K562 (cell line): ENCODE data around the gene ANKRD33. TPM values are rescaled to one million over a fixed set of nuclear protein-coding genes. Genes with fewer than 3 reads are reported as not detected.

Experiments
- ATAC-seq: fragments of 200-7000 bp; cut with Tn5 transposase; 3 replicates; pipeline ENCODE4 v1.9.1; 2020; ENCODE audit warnings: moderate library complexity
- BruUV-seq: library from RNA; stranded (reverse); fragments of 400-500 nt; replicated peaks from 2 replicates; lab custom pipeline; 2021; lab: Mats Ljungman, UMichigan
- CTCF ChIA-PET: fragments of 300-600 bp; formaldehyde crosslinking; extraction: SDS; loops from one replicate; lab custom pipeline; 2021; ENCODE audit warnings: low intra/inter-chr PET ratio; lab: Yijun Ruan, JAX
- POLR2A ChIA-PET: fragments of 300-600, 350-650 bp; sonication (Branson Sonifier 250); formaldehyde crosslinking; extraction: SDS; loops from one replicate; lab custom pipeline; 2021; ENCODE audit warnings: antibody characterized with exemption, inconsistent platforms; lab: Yijun Ruan, JAX
- DNase-seq, 4 experiments: peaks; one replicate each; pipeline versions ENCODE4 v3.0.0 to v3.0.0-alpha.2; 2011 to 2018; ENCODE audit warnings: low spot score in 3 of 4, mixed read lengths in 3 of 4; ENCODE audit errors: extremely low read depth in 1 of 4
- FAIRE-seq: peaks from 2 replicates; lab custom pipeline; 2011; peaks lifted over from hg19 to GRCh38; lab: Jason Lieb, UNC
- H2AFZ ChIP-seq: 2 replicates; pipeline ENCODE4 v1.6.0; 2011; ENCODE audit warnings: low read depth, low read length, control low read depth, inconsistent platforms
- H3K27ac ChIP-seq: fragments of 200-600 bp; 3 replicates; pipeline ENCODE4 v1.8.0; 2011; ENCODE audit warnings: low read depth, mild to moderate bottlenecking, control low read depth, inconsistent platforms, low read length, moderate library complexity, mixed read lengths; ENCODE audit errors: extremely low read depth
- H3K27me3 ChIP-seq, 2 experiments: fragments of 300-600 bp in 1 of 2; 2 replicates in 1 of 2; 3 replicates in 1 of 2; pipeline versions ENCODE4 v1.6.0 to v1.8.0; 2011; ENCODE audit warnings: inconsistent platforms in 2 of 2, low read length in 2 of 2, mild to moderate bottlenecking in 1 of 2, mixed read lengths in 1 of 2, moderate library complexity in 1 of 2; ENCODE audit not compliant: control insufficient read depth in 2 of 2, insufficient read depth in 2 of 2
- H3K36me3 ChIP-seq: fragments of 300-600 bp; 3 replicates; pipeline ENCODE4 v1.8.0; 2011; ENCODE audit warnings: mild to moderate bottlenecking, low read length, inconsistent platforms; ENCODE audit not compliant: control insufficient read depth, insufficient read depth
- H3K4me1 ChIP-seq, 2 experiments: fragments of 200-600 bp in 1 of 2; replicated peaks in 1 of 2; 2 replicates in 1 of 2; 3 replicates in 1 of 2; pipeline versions ENCODE4 v1.5.1 to v1.8.0; 2011; ENCODE audit warnings: inconsistent platforms in 2 of 2, low read length in 2 of 2, mild to moderate bottlenecking in 1 of 2, mixed read lengths in 1 of 2, moderate library complexity in 1 of 2; ENCODE audit not compliant: control insufficient read depth in 2 of 2, insufficient read depth in 2 of 2
- H3K4me2 ChIP-seq: 2 replicates; pipeline ENCODE4 v1.6.1; 2011; ENCODE audit warnings: low read length, control low read depth, inconsistent platforms, mixed read lengths; ENCODE audit not compliant: insufficient read depth
- H3K4me3 ChIP-seq: fragments of 200-600 bp; sonication (generic), shearing (Covaris generic); 2 replicates; pipeline ENCODE4 v1.5.1; 2016; ENCODE audit warnings: control low read depth, inconsistent platforms
- H3K79me2 ChIP-seq: fragments of 200-600 bp; 3 replicates; pipeline ENCODE4 v1.8.0; 2011; ENCODE audit warnings: low read length, inconsistent platforms; ENCODE audit not compliant: control insufficient read depth, insufficient read depth
- H3K9ac ChIP-seq, 2 experiments: 2 replicates each; pipeline versions ENCODE4 v1.6.0 to v1.6.1; 2011; ENCODE audit warnings: low read depth in 2 of 2, low read length in 2 of 2, control low read depth in 1 of 2, inconsistent platforms in 1 of 2, mild to moderate bottlenecking in 1 of 2, mixed read lengths in 1 of 2; ENCODE audit not compliant: insufficient read depth in 1 of 2
- H3K9me1 ChIP-seq: one replicate; pipeline ENCODE4 v1.6.0; 2011; ENCODE audit warnings: inconsistent platforms, mild to moderate bottlenecking, low read length, moderate library complexity; ENCODE audit not compliant: control insufficient read depth, insufficient read depth
- H3K9me3 ChIP-seq: replicated peaks from 2 replicates; pipeline ENCODE4 v1.5.1; 2011; ENCODE audit warnings: low read depth, low read length, inconsistent platforms; ENCODE audit not compliant: control insufficient read depth, insufficient read depth
- H4K20me1 ChIP-seq: replicated peaks from 2 replicates; pipeline ENCODE4 v1.6.1; 2011; ENCODE audit warnings: low read length, inconsistent platforms, mixed read lengths; ENCODE audit not compliant: control insufficient read depth, insufficient read depth
- CBFA2T3 ChIP-seq: fragments of 450-650 bp; IDR thresholded peaks from 2 replicates; pipeline ENCODE4 v1.6.1; 2017
- E2F3 ChIP-seq: fragments of 250-450 bp; sonication (Bioruptor Pico); IDR thresholded peaks from 2 replicates; pipeline ENCODE4 v1.4.0; 2020; ENCODE audit warnings: mild to moderate bottlenecking
- EGR1 ChIP-seq: fragments of 450-650 bp; conservative IDR thresholded peaks from 2 replicates; pipeline ENCODE4 v1.6.1; 2017; ENCODE audit warnings: mild to moderate bottlenecking
- KDM1A ChIP-seq, 2 experiments: fragments of 450-650 bp; IDR thresholded peaks; 2 replicates each; pipeline ENCODE4 v1.6.1; 2016; ENCODE audit warnings: mild to moderate bottlenecking in 2 of 2
- SMAD4 ChIP-seq: fragments of 250-450 bp; sonication (Bioruptor Pico); conservative IDR thresholded peaks from 2 replicates; pipeline ENCODE4 v1.8.0; 2021; ENCODE audit warnings: inconsistent platforms, mild to moderate bottlenecking, moderate library complexity
- TEAD4 ChIP-seq, 2 experiments: sonication (generic) in 1 of 2; formaldehyde crosslinking in 1 of 2; IDR thresholded peaks; 2 replicates each; pipeline versions ENCODE4 v1.6.1 to v1.8.0; 2012 to 2022; ENCODE audit warnings: borderline replicate concordance in 1 of 2, inconsistent platforms in 1 of 2, low read length in 1 of 2, mild to moderate bottlenecking in 1 of 2, missing genetic modification reagents in 1 of 2
- ZBTB1 ChIP-seq: sonication (generic); formaldehyde crosslinking; IDR thresholded peaks from 2 replicates; pipeline ENCODE4 v1.8.1; 2023; ENCODE audit warnings: missing genetic modification reagents, low read depth, mild to moderate bottlenecking, borderline replicate concordance
- ZNF197 ChIP-seq: fragments of 200-800 bp; sonication (Bioruptor generic); IDR thresholded peaks from 2 replicates; pipeline ENCODE4 v1.6.1; 2016; ENCODE audit warnings: low read depth, missing genetic modification characterization, missing compliant biosample characterization
- WGBS: fragments of 100-300 bp; shearing (Covaris generic); methylation state at CpG from one replicate; pipeline ENCODE4 v1.1.6; 2016; ENCODE audit warnings: low coverage, mixed read lengths; ENCODE audit not compliant: insufficient coverage; ENCODE audit errors: missing lambda C conversion rate; 5-methylcytosine and 5-hydroxymethylcytosine counted together
- in situ Hi-C: fragments of 300-500 bp; cut with MboI; formaldehyde crosslinking; loops from 4 replicates; pipeline ENCODE4 v1.15.0; 2018; ENCODE audit warnings: inconsistent platforms, mixed read lengths
- intact Hi-C: fragments of 100-400 bp; cut with micrococcal nuclease; formaldehyde crosslinking; loops from 2 replicates; pipeline ENCODE4 v1.14.2; 2022
- polyA plus RNA-seq, 8 experiments: library from polyadenylated mRNA; depleted of rRNA in 4 of 8; stranded (reverse) in 5 of 8; unstranded in 3 of 8; fragments of >200 nt; fragmentation: Nextera tagmentation in 2 of 8; fragmentation: Illumina TruSeq in 1 of 8; extraction: Ambion mirVana in 2 of 8; extraction: Trizol in 1 of 8; gene quantifications; 2 replicates each; pipeline versions ENCODE4 v1.2.1 to v1.2.3, GENCODE V29; 2011 to 2014; ENCODE audit warnings: inconsistent platforms in 1 of 8, missing spikeins in 1 of 8
- total RNA-seq, 7 experiments: library from RNA; depleted of rRNA in 6 of 7; stranded (reverse); fragments of >200 nt in 6 of 7; fragmentation: Illumina TruSeq in 2 of 7; extraction: Trizol in 2 of 7; gene quantifications; 2 replicates each; pipeline versions ENCODE4 v1.2.1 to v1.2.3, GENCODE V29; 2011 to 2021; ENCODE audit warnings: low replicate concordance in 1 of 7
- TF ChIP-seq, protein P1 (sequence below), 3 experiments: IDR thresholded peaks in 2 of 3; conservative IDR thresholded peaks in 1 of 3; 2 replicates each; pipeline ENCODE4 v1.5.1; 2011 to 2012; ENCODE audit warnings: low read length in 3 of 3, mild to moderate bottlenecking in 3 of 3, control low read depth in 2 of 3, improper control_type of control experiment in 1 of 3, inconsistent platforms in 1 of 3, low read depth in 1 of 3, mixed read lengths in 1 of 3, moderate library complexity in 1 of 3; ENCODE audit not compliant: insufficient read depth in 2 of 3

Gene ANKRD33
- total and polyA plus RNA-seq, 9 of the 15 experiments (the other 6 are each of a cell fraction or from before 2014, with no cell fraction given): 0.04 to 0.11 (median 0.07) TPM; not detected in 4

DNA sequence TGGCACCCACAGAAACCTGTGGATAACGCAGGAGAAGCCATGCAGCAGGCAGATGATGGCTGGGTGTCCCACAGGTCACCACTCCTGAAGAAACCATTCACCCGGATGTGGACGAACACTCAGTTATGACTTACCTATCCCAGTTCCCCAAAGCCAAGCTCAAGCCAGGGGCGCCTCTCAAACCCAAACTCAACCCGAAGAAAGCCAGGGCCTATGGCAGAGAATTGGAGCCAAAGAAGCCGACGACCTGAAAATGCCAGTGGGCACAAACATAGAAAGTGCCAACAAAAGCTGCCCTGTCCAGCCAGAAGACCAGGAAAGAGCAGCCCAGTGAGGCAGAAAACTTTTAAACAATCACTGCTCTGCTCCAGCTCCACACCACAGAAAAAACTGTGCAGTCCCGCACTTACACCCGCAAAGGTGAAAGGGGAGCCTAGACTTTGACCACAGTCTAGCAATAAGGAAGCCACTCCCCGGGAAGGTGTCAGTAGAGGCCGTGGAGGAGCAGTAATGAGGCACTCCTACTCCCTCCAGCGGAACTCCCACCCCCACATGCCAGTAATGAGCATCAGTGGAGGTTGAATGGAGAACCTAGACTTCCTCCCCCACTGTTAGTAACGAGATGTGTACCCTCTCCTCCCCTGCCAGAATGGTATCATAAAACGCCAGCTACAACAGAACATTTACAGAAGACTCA, 13.4 kb downstream of the ANKRD33 start:
- Histone ChIP-seq H3K79me2 (no peaks in the 10 kb centered on the region), H4K20me1 (no peaks in the 10 kb centered on the region), H3K4me1 (peaks cover 20 to 24% of the 10 kb centered on the region in 2 experiments), H3K4me2 (no peak overlapping the region), H3K27me3 (no peaks in the 10 kb centered on the region), H3K9me3 (no peaks in the 10 kb centered on the region; the same call in 1 of the 2 replicates), H3K4me3 (no peak overlapping the region), H3K27ac (no peak overlapping the region), H3K9me1 (no peaks in the 10 kb centered on the region), H3K9ac (peak overlapping the region in 1 of 2 experiments; percentile 20; a peak in 1 of 4 replicates), H2AFZ (no peak overlapping the region), H3K36me3 (no peaks in the 10 kb centered on the region)
- FAIRE-seq (peak; percentile 26), ATAC-seq (peak; percentile 29), DNase-seq (peak in 1 of 4 experiments; percentile 44)
- TF ChIP-seq TEAD4 (IDR thresholded peaks at IDR 0.05; ENCODE audit: low read length): peak; percentile 10; the same call in 1 of the 2 replicates
- TF ChIP-seq TEAD4 (CRISPR knock-in tag; IDR thresholded peaks at IDR 0.05; ENCODE audit: borderline replicate concordance): no peak
- TF ChIP-seq SMAD4 (CRISPR knock-in tag): 0 out of 2 replicates have a peak, but pooled peaks have one; percentile 15
- TF ChIP-seq CBFA2T3: peak; percentile 30; the same call in 1 of the 2 replicates
- TF ChIP-seq EGR1: peak; percentile 66
- no peak for TF ChIP-seq ZNF197 (CRISPR knock-in tag)
- TF ChIP-seq KDM1A (IDR thresholded peaks at IDR 0.05): peak; percentile 79; a peak in 3 of 4 replicates
- TF ChIP-seq, protein P1, sequence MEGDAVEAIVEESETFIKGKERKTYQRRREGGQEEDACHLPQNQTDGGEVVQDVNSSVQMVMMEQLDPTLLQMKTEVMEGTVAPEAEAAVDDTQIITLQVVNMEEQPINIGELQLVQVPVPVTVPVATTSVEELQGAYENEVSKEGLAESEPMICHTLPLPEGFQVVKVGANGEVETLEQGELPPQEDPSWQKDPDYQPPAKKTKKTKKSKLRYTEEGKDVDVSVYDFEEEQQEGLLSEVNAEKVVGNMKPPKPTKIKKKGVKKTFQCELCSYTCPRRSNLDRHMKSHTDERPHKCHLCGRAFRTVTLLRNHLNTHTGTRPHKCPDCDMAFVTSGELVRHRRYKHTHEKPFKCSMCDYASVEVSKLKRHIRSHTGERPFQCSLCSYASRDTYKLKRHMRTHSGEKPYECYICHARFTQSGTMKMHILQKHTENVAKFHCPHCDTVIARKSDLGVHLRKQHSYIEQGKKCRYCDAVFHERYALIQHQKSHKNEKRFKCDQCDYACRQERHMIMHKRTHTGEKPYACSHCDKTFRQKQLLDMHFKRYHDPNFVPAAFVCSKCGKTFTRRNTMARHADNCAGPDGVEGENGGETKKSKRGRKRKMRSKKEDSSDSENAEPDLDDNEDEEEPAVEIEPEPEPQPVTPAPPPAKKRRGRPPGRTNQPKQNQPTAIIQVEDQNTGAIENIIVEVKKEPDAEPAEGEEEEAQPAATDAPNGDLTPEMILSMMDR (IDR thresholded peaks at IDR 0.05 in 2 of 3, conservative IDR thresholded peaks at IDR 0.05 in 1 of 3; ENCODE audit: insufficient read depth in 2 of 3, low read depth in 1 of 3, low read length in 3 of 3): 0 out of 6 replicates have a peak, but pooled peaks of 1 of the 3 experiments have one; percentile 5
- no peak for TF ChIP-seq E2F3 (CRISPR knock-in tag)
- peak; percentile 95 for TF ChIP-seq ZBTB1
- no TSS peak for BruUV-seq
- in situ Hi-C loops: no loop called here
- intact Hi-C loops: no loop called here
- ChIA-PET CTCF (interaction anchor here (0.6 kb wide), 1 partner anchor 105 kb away, joined by 3 read pairs; the partner anchor contains the start of gene TAMALIN), POLR2A (interaction anchor here (1.2 to 1.4 kb wide), 2 partner anchors 15 to 16 kb away, joined by 3 read pairs; no protein-coding TSS in a partner anchor)
- WGBS: 38% methylated on average over 14 of the region's 14 CpGs
